ENCODE results near the gene SLC35B2.

DNA sequence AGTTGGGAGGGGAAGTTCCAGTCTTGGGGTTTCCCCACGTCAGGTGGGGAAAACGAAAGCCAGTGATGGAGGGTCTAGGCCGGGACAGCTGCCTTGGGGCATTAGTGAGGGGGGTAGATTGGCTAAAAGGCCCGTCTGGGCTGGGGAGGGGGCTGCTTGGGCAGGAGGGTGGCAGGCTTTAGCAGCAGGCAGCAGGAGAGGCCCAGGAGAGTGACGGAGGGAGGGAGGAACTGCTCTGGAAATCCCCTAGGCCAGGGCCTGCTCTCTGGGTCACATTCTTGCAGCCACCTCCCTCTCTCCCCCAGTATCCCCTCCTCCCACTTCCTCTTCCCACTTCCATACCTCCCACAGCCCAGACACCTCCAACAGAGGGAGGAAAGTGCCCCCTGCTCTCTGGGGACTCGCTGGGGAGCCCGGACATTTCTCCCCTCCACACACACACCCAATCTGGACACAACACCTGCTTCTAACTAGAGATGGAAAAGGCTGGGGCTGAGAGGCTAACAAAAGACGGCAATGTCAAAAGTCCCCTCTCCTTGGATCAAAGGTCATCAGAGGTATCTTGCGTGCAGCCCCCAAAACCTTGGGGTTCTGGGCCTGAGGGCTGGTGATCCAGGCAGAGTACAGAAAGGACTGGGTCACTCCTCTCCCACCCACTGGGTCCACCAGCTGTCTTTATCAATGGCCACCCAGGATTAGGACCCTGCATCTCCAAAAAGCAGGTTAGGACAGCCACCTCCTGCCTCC, 6.2 kb upstream of the SLC35B2 start:
- TF ChIP-seq, protein P1, sequence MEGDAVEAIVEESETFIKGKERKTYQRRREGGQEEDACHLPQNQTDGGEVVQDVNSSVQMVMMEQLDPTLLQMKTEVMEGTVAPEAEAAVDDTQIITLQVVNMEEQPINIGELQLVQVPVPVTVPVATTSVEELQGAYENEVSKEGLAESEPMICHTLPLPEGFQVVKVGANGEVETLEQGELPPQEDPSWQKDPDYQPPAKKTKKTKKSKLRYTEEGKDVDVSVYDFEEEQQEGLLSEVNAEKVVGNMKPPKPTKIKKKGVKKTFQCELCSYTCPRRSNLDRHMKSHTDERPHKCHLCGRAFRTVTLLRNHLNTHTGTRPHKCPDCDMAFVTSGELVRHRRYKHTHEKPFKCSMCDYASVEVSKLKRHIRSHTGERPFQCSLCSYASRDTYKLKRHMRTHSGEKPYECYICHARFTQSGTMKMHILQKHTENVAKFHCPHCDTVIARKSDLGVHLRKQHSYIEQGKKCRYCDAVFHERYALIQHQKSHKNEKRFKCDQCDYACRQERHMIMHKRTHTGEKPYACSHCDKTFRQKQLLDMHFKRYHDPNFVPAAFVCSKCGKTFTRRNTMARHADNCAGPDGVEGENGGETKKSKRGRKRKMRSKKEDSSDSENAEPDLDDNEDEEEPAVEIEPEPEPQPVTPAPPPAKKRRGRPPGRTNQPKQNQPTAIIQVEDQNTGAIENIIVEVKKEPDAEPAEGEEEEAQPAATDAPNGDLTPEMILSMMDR (IDR thresholded peaks at IDR 0.05 in 8 of 11, conservative IDR thresholded peaks at IDR 0.05 in 3 of 11), result no peak
- TF ChIP-seq POLR2A (IDR thresholded peaks at IDR 0.05) (no peak), POLR2AphosphoS5 (IDR thresholded peaks at IDR 0.05) (peak in 1 of 3 donors; percentile 5)

All from spleen (tissue), 7 donors.